T-helper 22 cell (primary cell): ENCODE measurements around the gene FBXO36.

Source experiments
- DNase-seq: peaks from one replicate; pipeline ENCODE4 v3.0.0-alpha.2; 2020; ENCODE audit warnings: low read depth

FBXO36 gene

GRCh38 chr2:230050136-230050535 lies 127.8 kb downstream of the FBXO36 start:
- DNase-seq, result no peak

GRCh38 chr2:230052299-230052698 lies 130.0 kb downstream of the FBXO36 start:
- no peak for DNase-seq

DNA sequence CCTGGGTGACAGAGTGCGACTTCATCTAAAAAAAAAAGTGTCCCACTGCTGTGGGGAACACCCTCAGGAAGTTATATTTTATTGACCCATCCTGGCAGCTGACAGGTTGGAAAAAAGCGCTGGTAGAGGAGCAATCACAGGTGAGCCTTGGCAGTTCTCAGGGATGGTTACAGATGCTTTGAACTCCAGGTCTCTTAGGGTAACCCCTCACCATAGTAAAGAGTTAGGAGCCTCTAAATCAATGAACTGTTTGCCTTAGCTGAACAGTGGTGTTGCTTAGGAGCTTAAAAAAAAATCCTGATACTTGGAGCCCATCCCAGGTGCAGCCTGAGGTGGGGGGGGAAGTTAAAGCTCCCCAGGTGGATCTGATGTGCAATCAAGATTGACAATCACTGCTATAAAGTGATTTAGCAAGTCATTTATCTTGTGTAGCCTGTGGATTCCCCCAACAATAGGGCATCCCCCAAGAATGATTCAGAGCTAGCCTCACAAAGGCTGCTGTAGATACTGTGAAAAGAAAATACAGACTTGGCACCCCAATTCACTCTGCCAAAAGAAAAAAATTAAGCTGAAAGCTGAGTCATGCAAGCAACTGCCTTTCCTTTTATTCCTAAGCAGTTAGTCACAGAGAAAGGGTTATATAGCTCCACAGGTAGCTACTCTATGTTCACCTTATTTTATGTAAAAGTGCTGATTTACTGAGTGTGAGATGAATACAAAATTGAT lies 131.6 kb downstream of the FBXO36 start:
- DNase-seq, result no peak

DNA sequence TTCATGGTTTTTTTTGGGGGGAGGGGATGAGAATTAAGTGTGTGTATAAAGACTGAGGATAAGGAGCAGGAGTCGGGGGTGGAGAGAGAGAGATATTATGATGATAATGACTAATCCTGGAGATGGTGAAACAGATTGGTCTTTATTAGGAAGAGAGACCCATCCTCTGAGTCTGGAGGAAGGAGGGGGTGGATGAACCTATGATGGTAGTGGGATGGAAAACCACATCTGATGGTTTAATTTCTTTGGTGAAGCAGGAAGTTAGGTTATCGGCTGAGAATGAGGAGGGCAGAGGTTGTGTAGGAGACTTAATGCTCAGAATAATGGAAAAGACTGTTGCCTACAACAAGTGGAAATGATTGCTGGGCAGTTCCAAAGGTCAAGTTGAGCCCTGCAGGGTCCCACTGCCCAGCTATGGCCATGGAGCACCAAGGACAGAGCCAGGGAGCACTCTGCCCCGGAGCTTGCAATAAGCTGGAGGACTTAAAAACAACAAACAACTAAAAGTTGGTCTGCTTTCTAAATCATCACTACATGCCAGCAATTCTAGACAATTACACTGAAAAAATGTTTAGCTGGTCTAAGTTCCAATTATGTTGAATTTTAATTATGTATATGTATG lies 138.5 kb downstream of the FBXO36 start:
- DNase-seq, result no peak
